HUDEP-2 (cell line): ENCODE measurements around the gene ARID5B.

Experiments used
- DNase-seq, 76 experiments: peaks; one replicate each; lab custom pipeline; 2025; ENCODE audit not compliant: unreplicated experiment in 76 of 76; lab: John Stamatoyannopoulos, UW

Gene ARID5B

GRCh38 chr10:61887772-61888171, 13.7 kb upstream of the ARID5B start:
- no peak for DNase-seq

DNA sequence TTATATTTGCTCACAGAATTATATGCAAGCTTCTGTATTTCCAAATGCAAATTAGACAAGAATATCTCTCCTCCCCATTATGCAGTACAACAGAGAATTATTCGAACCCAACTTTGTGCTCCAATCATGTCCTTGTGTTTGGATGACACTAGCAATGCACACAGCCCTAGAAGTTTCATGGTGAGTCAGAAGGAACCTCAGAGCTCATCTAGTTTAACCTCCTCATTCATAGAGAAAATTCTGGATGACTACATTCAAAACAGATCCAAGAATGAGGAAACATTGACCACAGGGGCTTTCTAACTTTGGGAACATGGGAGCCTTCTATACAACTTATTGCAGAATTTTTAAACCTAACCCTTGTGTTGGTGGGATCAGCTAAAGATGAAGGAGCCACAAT, 12.8 kb upstream of the ARID5B start:
- DNase-seq = no peak

DNA sequence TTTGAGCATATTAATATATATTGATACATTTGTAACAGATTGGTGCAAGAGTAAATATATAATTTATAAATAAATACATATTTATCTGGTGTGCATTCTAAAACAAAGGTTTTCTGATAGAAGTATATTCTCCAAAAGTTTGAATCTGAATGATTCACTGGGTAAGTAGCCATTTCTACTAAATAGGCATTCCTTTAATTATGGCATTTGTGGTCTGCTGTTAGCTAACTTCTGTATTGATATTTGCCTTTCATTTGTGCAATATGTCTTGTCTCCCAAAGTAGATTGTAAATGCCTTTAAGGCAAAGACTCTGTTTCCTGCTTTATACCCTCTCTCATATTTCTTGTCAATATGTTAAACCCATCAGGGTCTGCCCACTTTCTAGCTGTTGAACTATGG, 11.1 kb upstream of the ARID5B start:
- DNase-seq = no peak

DNA sequence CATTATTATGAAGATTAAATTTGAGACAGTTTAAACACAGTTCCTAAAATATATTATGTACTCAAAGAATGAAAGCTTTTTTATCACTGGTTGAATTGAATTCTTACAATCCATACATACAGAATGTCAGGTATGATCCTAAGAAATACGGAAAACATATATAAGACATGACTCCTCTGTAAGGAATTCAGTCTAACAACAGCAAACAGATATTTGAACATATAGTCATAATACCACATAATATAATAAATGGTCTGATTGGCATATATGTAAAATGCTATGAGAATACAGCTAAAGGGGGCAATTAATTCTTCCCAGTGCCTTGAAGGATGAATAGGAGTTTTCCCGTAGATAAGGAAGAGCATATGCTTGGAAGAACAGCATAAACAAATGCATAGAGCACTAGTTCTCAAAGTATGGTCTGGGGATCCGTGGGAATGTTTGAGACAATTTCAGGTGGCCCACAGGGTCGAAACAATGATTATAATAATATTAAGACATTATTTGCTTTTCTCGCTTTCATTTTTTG, 10.6 kb upstream of the ARID5B start:
- no peak for DNase-seq

- DNase-seq = no peak
These were observed 9.5 kb upstream of the ARID5B start for GRCh38 chr10:61891906-61892585.

- no peak for DNase-seq
These were observed 8.5 kb upstream of the ARID5B start for GRCh38 chr10:61892961-61893360.

DNA sequence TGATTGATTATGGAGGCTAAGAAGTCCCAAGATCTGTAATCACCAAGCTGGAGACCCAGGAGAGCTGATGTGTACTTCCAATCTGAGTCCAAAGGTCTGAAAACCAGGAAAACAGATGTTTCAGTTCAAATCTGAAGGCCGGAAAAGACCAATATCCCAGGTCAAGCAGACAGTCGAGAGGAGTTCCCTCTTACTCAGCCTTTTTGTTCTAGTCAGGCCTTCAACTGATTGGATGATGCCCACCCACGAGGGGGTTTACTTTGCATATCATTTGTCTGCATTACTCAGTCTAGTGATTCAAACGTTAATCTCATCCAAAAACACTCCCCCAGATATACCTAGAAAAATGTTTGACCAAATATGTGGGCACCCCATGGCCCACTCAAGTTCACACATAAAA, 7.4 kb upstream of the ARID5B start:
- DNase-seq = no peak

DNA sequence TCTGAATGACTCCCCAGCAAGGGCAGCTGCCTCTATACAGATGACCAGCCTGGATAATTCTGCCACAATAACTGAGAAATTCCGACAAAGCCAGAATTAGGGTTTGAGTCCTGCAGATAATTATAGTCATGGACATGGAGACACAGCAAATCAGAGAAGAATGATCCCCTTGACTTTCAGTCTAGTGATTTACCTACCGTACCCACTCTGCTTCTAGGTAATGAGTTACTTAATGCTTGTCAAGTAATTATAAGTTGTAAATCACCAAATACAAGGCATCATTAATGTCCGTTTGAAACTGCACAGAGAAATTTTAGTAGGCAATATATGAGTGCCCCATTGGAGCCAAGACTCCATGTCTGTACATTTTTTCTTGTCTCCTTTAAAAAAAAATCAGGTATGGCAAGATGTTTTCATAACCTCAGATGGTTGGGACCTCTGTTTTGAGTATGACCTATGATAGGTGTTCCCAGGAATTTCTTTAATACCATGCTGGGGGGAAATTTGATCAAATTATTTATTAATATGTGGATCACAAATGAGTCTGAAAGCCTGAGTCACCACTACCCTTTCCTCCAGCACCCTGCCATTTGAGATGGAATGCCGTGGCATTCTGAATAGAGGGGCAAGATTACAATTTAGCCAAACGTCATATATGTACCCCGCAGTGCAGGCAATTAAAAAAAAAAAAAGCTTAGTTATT, 5.5 kb upstream of the ARID5B start:
- no peak for DNase-seq

DNA sequence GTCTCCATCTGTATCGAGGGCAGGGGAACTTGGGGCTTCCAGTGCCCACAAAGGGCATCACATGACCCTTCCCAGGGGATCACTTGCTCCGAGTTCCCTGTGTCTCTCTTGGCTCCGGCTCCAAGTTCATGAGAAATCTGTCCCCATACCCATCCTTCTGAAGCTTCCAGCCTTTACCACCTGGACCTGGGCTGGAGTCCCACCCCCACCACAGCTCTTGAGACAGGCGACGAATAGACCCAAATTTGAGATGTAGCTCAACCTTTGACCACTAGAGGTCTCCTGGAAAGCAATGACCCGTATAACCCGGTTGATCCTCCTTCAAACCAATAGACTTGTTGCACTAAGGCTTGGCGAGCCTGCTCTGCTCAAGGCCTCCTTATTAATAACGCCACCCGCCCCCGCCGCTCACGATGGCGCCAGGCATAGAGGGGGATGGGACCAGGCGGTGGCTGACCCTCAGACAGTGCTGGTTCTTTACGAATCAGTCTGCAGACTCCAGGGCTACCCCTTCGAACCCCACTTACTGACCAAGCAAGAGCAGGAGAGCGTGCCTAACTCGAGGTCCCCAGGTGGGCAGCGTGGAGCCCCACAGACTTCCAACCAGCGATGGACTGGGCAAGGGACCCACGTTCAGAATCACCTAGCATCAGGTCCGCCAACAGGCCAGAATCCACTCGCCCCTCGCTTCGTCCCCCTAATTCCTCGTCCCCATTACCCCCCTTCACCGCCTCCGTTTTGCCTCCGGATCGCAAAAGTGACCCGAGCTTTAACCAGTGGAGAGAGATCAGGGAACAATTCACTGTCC, 4.4 kb upstream of the ARID5B start:
- peak in 65 of 76 experiments; percentile 10 to 84 (median 46) for DNase-seq

DNA sequence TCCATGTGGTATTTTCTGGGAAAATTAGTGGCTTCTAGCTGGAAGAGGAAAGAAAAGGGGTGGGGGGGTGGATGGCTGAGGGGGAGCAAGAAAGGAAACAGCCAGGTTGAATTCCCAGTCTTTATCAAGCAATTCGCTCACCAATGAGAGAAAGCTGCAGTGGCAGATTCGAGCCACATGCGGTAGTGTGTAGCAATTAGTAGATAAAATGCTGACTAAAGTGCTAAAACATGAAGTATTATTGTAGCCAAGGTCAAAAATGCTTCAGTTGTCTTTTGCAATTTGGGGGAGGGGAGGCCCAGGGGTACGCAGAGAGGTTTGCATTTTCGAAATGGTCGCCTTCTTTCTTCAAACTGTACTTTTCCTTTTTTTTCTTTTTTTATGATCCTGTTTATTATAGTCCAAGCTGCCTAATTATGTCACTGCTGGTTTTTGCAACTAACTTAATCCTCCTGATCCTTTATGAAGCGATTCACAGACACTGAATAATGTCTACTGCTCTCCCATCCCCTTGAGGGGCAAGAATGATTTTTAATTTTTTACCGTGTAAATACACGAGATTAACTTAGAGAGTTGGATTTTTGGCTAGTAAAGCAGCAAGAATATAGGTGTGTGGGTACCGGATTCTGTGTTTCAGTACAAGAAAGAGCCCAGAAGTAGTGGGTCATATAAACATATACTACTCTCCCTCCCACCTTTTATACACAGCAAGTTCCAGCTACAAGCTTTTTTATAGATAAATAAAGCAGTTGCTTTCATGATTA, 3.6 kb upstream of the ARID5B start:
- DNase-seq = peak in 10 of 76 experiments; percentile 1 to 27 (median 11)

DNA sequence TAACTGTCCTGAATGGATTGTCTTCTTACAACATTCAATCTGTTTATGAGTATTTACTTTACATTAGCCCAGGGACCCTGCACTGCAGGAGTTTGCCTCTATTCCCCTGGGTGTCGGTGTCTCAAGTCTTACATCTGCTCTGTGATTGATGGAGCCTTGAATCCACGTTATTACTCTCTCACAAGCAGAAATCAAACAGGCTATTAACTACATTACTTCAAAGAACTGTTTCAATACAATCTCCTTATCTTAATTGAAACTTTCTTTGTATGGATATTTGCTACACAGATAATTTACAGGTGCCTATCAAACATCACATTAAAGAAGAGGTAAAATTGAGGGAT, 3.1 kb upstream of the ARID5B start:
- no peak for DNase-seq

DNA sequence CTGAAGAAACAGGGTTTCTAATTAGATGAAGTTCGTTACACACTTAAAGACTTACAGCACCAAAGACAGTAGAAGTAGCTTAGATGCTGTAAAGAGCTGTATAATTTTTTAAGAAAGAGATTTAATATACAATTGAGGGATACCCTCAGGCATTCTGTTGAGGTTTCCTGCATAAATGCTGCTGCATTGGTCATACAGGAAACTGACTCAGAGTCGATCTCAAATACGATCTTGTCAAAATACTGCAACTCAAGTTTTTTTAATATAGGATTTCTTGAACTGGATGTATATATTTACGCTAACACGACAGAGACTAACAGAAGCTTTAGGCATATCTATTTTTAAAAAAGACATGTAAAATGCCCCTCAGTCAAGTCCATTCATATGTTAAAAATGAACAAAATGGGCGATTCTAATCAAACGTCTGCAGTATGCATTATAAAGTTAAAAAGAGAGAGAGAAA, 2.4 kb upstream of the ARID5B start:
- DNase-seq = peak in 1 of 76 experiments; percentile 28

DNA sequence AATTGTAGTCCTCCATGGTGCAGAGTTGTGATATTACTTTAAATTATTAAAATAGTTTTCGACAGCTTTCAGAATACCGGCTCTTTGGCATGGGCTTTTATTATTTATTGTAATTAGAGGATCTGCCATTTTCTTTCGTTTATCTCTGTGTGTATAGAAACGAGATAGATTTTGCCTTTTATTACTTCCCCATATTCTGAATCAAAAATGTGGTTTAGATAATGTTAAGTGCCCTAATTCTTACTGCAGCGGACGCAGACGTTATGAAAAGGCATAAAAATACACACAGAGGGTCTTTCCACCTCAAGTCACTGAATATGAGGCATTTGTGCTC, 1.9 kb upstream of the ARID5B start:
- DNase-seq = no peak

DNA sequence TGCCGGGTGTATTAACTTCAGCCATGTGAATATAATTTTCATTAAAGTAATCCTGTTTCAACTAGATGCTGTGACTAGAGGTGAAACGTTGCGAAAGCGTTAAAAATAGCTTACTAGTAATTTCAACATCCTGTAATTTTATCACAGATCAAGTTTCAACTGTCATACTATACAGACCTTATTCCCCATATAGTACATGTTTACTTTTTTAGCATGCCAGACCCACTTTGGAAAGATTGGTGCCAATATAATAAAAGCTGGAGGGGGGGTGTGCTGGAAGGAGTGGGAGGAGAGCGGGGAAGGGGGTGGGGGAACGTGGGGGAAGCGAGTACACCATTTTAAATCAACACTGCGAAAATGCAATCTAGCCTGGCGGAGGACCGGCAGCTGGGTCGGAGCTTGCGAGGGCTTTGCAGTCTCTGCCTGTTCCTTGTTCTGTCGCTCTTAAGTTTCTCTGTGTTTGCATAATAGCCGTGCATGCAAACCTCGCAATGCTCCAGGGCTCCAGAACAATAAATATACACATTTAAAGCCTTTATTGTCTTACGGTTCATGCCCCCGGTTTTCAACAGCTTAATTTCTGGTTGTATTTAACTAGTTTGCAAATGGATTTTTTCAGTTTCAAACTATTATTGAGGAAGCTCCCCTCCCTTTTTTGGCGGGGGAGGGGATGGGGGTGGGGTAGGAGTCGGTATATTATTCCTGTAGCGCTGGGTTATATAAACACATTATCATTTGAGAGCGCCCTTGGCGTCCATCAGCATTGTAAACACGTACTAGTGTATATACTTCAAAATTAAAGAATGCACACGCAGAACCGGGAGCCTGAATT, 1.3 kb upstream of the ARID5B start:
- peak in 19 of 76 experiments; percentile 3 to 47 (median 22) for DNase-seq

GRCh38 chr10:61901829-61902444, 438 bp downstream of the ARID5B start:
- peak in 5 of 76 experiments; percentile 2 to 48 (median 13) for DNase-seq

GRCh38 chr10:61902445-61903220, 1.1 kb downstream of the ARID5B start:
- DNase-seq = peak in 38 of 76 experiments; percentile 3 to 64 (median 20)

GRCh38 chr10:61903221-61903927, 1.9 kb downstream of the ARID5B start:
- DNase-seq = peak in 26 of 76 experiments; percentile 7 to 55 (median 30)

DNA sequence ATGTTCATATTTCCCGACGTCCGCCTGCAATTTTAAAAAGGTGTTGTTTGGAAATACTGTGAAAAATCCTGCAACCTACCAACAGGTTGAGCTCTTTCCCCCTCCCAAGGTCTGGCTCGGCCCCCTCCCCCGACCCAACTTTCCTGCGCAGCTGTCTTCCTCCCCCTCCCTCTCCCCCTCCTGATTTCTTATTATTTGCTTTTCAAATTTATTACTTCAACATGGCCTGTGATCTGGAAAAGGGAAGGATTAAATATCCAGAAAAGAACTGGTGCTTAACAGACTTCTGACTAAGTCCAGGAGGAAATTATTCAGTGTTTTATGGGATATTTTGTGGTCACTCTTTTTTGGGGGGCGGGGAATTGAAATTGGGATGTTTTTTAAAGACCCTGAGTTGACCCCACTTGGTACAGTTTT, 2.4 kb downstream of the ARID5B start:
- no peak for DNase-seq
